ENCODE results near the gene SLC7A14. TPM values are rescaled to one million over a fixed set of nuclear protein-coding genes. Genes with fewer than 3 reads are reported as not detected.

The SLC7A14 gene
- total and polyA plus RNA-seq, 4 donors, result 0.01 to 0.06 (median 0.03) TPM; not detected in 1

- H3K9ac ChIP-seq (ENCODE audit: insufficient read depth in 1 of 2, low read length in 2 of 2), result no peak overlapping the region
Observed at GRCh38 chr3:170488802-170489201, 97.1 kb downstream of the SLC7A14 start.

GRCh38 chr3:170487031-170487430 lies 98.8 kb downstream of the SLC7A14 start:
- no peaks in the 10 kb centered on the region for H3K27me3 ChIP-seq (ENCODE audit: control insufficient read depth in 3 of 3, insufficient read depth in 3 of 3, low read length in 2 of 3)
- WGBS, 2 donors, result 67 to 83% methylated on average over 3 of the region's 3 CpGs
- H3K4me3 ChIP-seq, result no peak overlapping the region

More at GRCh38 chr3:170488802-170489201, 97.1 kb downstream of the SLC7A14 start:
- TF ChIP-seq CTCF (IDR thresholded peaks at IDR 0.05; ENCODE audit: control extremely low read depth, extremely low read depth), result no peak
- H3K27ac ChIP-seq (ENCODE audit: low read depth in 1 of 2, low read length in 1 of 2), result no peak overlapping the region
- no peak overlapping the region for H3K4me3 ChIP-seq
- H3K4me1 ChIP-seq (ENCODE audit: control insufficient read depth in 5 of 5, insufficient read depth in 5 of 5, low read length in 5 of 5), result no peaks in the 10 kb centered on the region
- H3K36me3 ChIP-seq (ENCODE audit: control insufficient read depth in 4 of 4, insufficient read depth in 4 of 4, low read length in 4 of 4), result no peaks in the 10 kb centered on the region
- ATAC-seq (ENCODE audit: insufficient read depth, low FRiP score), result no peak
- no peaks in the 10 kb centered on the region for H3K27me3 ChIP-seq (ENCODE audit: control insufficient read depth in 3 of 3, insufficient read depth in 3 of 3, low read length in 2 of 3)
- no peaks in the 10 kb centered on the region for H3K9me3 ChIP-seq (ENCODE audit: control insufficient read depth in 4 of 4, insufficient read depth in 3 of 4, low read length in 3 of 4)
- WGBS, 2 donors, result 53 to 62% methylated on average over 4 of the region's 4 CpGs
- peak in 2 of 3 donors; percentile 50 to 53 for DNase-seq

GRCh38 chr3:170486398-170486797 lies 99.5 kb downstream of the SLC7A14 start:
- WGBS, 2 donors, result 75 to 88% methylated on average over 9 of the region's 9 CpGs
- ATAC-seq (ENCODE audit: insufficient read depth, low FRiP score), result no peak

More at GRCh38 chr3:170487031-170487430, 98.8 kb downstream of the SLC7A14 start:
- no peaks in the 10 kb centered on the region for H3K9me3 ChIP-seq (ENCODE audit: control insufficient read depth in 4 of 4, insufficient read depth in 3 of 4, low read length in 3 of 4)
- H3K27ac ChIP-seq (ENCODE audit: low read depth in 1 of 2, low read length in 1 of 2), result no peak overlapping the region
- DNase-seq (no peak), ATAC-seq (ENCODE audit: insufficient read depth, low FRiP score) (no peak)
- H3K4me1 ChIP-seq (ENCODE audit: control insufficient read depth in 5 of 5, insufficient read depth in 5 of 5, low read length in 5 of 5), result no peaks in the 10 kb centered on the region
- no peaks in the 10 kb centered on the region for H3K36me3 ChIP-seq (ENCODE audit: control insufficient read depth in 4 of 4, insufficient read depth in 4 of 4, low read length in 4 of 4)
- no peak for TF ChIP-seq CTCF (IDR thresholded peaks at IDR 0.05; ENCODE audit: control extremely low read depth, extremely low read depth)
- no peak overlapping the region for H3K9ac ChIP-seq (ENCODE audit: insufficient read depth in 1 of 2, low read length in 2 of 2)

More at GRCh38 chr3:170486398-170486797, 99.5 kb downstream of the SLC7A14 start:
- Histone ChIP-seq H3K4me3 (no peak overlapping the region), H3K4me1 (ENCODE audit: control insufficient read depth in 5 of 5, insufficient read depth in 5 of 5, low read length in 5 of 5) (no peaks in the 10 kb centered on the region), H3K36me3 (ENCODE audit: control insufficient read depth in 4 of 4, insufficient read depth in 4 of 4, low read length in 4 of 4) (no peaks in the 10 kb centered on the region), H3K9me3 (ENCODE audit: control insufficient read depth in 4 of 4, insufficient read depth in 3 of 4, low read length in 3 of 4) (no peaks in the 10 kb centered on the region), H3K9ac (ENCODE audit: insufficient read depth in 1 of 2, low read length in 2 of 2) (no peak overlapping the region), H3K27ac (ENCODE audit: low read depth in 1 of 2, low read length in 1 of 2) (no peak overlapping the region), H3K27me3 (ENCODE audit: control insufficient read depth in 3 of 3, insufficient read depth in 3 of 3, low read length in 2 of 3) (no peaks in the 10 kb centered on the region)
- no peak for DNase-seq
- TF ChIP-seq CTCF (IDR thresholded peaks at IDR 0.05; ENCODE audit: control extremely low read depth, extremely low read depth), result no peak

All from lung (tissue), 12 donors.